Measurements from ENCODE around the gene BPIFB2.

DNA sequence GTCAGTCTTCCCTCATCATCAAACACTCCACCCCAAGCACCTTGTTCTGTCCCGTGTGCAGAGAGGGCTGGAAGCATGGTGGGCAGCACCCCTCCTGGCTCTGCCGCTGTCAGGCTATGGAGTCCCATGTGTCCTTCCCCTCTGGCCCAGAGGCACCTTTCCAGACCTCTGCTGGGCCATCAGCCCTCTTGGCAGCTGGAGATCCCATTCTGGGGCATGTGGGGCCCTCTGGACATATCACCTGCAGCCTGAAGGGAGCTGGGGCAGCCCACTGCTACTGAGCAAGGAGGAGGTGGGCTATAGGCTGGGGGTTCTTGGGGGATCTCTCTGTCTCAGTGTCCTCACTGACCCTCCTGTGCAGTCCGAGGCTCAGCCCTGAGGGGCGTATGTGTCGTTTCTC lies 45.5 kb upstream of the BPIFB2 start:
- TF ChIP-seq ZBTB33 (IDR thresholded peaks at IDR 0.05; ENCODE audit: extremely low read depth, insufficient replicate concordance, low read length): no peak
- TF ChIP-seq POLR2A (IDR thresholded peaks at IDR 0.05; ENCODE audit: borderline replicate concordance, extremely low read depth, insufficient read depth, insufficient read length): no peak
- no peak for TF ChIP-seq EZH2 (IDR thresholded peaks at IDR 0.05)
- TF ChIP-seq, protein P1, sequence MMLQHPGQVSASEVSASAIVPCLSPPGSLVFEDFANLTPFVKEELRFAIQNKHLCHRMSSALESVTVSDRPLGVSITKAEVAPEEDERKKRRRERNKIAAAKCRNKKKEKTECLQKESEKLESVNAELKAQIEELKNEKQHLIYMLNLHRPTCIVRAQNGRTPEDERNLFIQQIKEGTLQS (IDR thresholded peaks at IDR 0.05): no peak
- TF ChIP-seq EZH2phosphoT487 (IDR thresholded peaks at IDR 0.05; ENCODE audit: borderline replicate concordance): no peak
- TF ChIP-seq CTCF (IDR thresholded peaks at IDR 0.05 in 2 of 3, conservative IDR thresholded peaks at IDR 0.05 in 1 of 3; ENCODE audit: borderline replicate concordance in 1 of 3, insufficient read depth in 1 of 3, low read depth in 2 of 3, low read length in 2 of 3): no peak

Data from HCT116 (cell line).